GM12878 (cell line): ENCODE data around the gene TMEM132C. TPM values are rescaled to one million over a fixed set of nuclear protein-coding genes. Genes with fewer than 3 reads are reported as not detected.

ENCODE experiments used
- ATAC-seq: fragments of 200-7000 bp; cut with Tn5 transposase; 3 replicates; pipeline ENCODE4 v1.9.1; 2020; ENCODE audit warnings: mild to moderate bottlenecking, moderate library complexity
- BruUV-seq: library from RNA; stranded (reverse); fragments of 400-500 nt; replicated peaks from 2 replicates; lab custom pipeline; 2021; lab: Mats Ljungman, UMichigan
- CTCF ChIA-PET: fragments of 300-600 bp; sonication (Branson Sonifier 250); formaldehyde crosslinking; extraction: SDS; loops from one replicate; lab custom pipeline; 2021; ENCODE audit warnings: inconsistent platforms; lab: Yijun Ruan, JAX
- POLR2A ChIA-PET: fragments of 350-600 bp; formaldehyde crosslinking; extraction: SDS; loops from one replicate; lab custom pipeline; 2021; ENCODE audit warnings: inconsistent platforms; lab: Charles Lee
- RAD21 ChIA-PET: fragments of 300-600 bp; sonication (Branson Sonifier 250); formaldehyde crosslinking; loops from one replicate; lab custom pipeline; 2023; ENCODE audit warnings: antibody characterized with exemption; ENCODE audit not compliant: unreplicated experiment; lab: Charles Lee
- SMC1A ChIA-PET: fragments of 300-600 bp; sonication (Branson Sonifier 250); formaldehyde crosslinking; loops from one replicate; lab custom pipeline; 2023; ENCODE audit not compliant: unreplicated experiment, uncharacterized antibody; lab: Charles Lee
- DNase-seq: peaks from one replicate; pipeline ENCODE4 v3.0.0-alpha.2; 2011; ENCODE audit warnings: low read depth, low spot score
- FAIRE-seq: peaks from 3 replicates; lab custom pipeline; 2011; peaks lifted over from hg19 to GRCh38; lab: Jason Lieb, UNC
- H2AFZ ChIP-seq: 2 replicates; pipeline ENCODE4 v1.6.0; 2011; ENCODE audit warnings: low read depth, low read length, control low read depth; ENCODE audit not compliant: control insufficient read depth
- H3K27ac ChIP-seq: 2 replicates; pipeline ENCODE4 v1.5.1; 2011; ENCODE audit warnings: control low read depth; ENCODE audit not compliant: control insufficient read depth, insufficient read depth
- H3K27me3 ChIP-seq, 2 experiments: replicated peaks in 1 of 2; 2 replicates each; pipeline versions ENCODE4 v1.6.0 to v1.6.1; 2011; ENCODE audit warnings: low read length in 1 of 2; ENCODE audit not compliant: control insufficient read depth in 2 of 2, insufficient read depth in 2 of 2
- H3K36me3 ChIP-seq, 2 experiments: 2 replicates each; pipeline ENCODE4 v1.5.1; 2011; ENCODE audit warnings: low read length in 1 of 2; ENCODE audit not compliant: control insufficient read depth in 2 of 2, insufficient read depth in 2 of 2
- H3K4me1 ChIP-seq: 2 replicates; pipeline ENCODE4 v1.6.1; 2011; ENCODE audit warnings: mild to moderate bottlenecking, low read length, moderate library complexity, mixed read lengths; ENCODE audit not compliant: control insufficient read depth, insufficient read depth
- H3K4me2 ChIP-seq: 2 replicates; pipeline ENCODE4 v1.6.0; 2011; ENCODE audit warnings: control low read depth; ENCODE audit not compliant: control insufficient read depth, insufficient read depth
- H3K4me3 ChIP-seq: fragments of 200-600 bp; sonication (generic); 2 replicates; pipeline ENCODE4 v1.5.1; 2016
- H3K79me2 ChIP-seq: 2 replicates; pipeline ENCODE4 v1.6.0; 2011; ENCODE audit warnings: low read length; ENCODE audit not compliant: control insufficient read depth, insufficient read depth
- H3K9ac ChIP-seq: 2 replicates; pipeline ENCODE4 v1.8.0; 2011; ENCODE audit warnings: low read length, control low read depth, mixed read lengths; ENCODE audit not compliant: control insufficient read depth, insufficient read depth
- H3K9me3 ChIP-seq: replicated peaks from 3 replicates; pipeline ENCODE4 v1.5.1; 2011; ENCODE audit warnings: mild to moderate bottlenecking, low read length; ENCODE audit not compliant: control insufficient read depth, insufficient read depth
- H4K20me1 ChIP-seq: 2 replicates; pipeline ENCODE4 v1.6.0; 2011; ENCODE audit not compliant: control insufficient read depth, insufficient read depth
- HCFC1 ChIP-seq: fragments of 150-350 bp; IDR thresholded peaks from 2 replicates; pipeline ENCODE4 v1.6.1; 2014; ENCODE audit warnings: low read length
- NR2C2 ChIP-seq: IDR thresholded peaks from 2 replicates; pipeline ENCODE4 v1.6.1; 2011; ENCODE audit warnings: borderline replicate concordance, low read depth; ENCODE audit not compliant: control insufficient read depth, insufficient read length
- RBBP5 ChIP-seq: fragments of 200-600 bp; sonication (generic); conservative IDR thresholded peaks from 2 replicates; pipeline ENCODE4 v1.6.1; 2016
- SUPT20H ChIP-seq: IDR thresholded peaks from 2 replicates; pipeline ENCODE4 v1.6.1; 2011; ENCODE audit warnings: low read depth, mild to moderate bottlenecking, low read length, moderate library complexity, borderline replicate concordance; ENCODE audit not compliant: control insufficient read depth
- ZNF384 ChIP-seq: IDR thresholded peaks from 2 replicates; pipeline ENCODE4 v1.6.1; 2012; ENCODE audit warnings: low read depth, mild to moderate bottlenecking, low read length, improper control_type of control experiment, borderline replicate concordance
- WGBS: methylation state at CpG from one replicate; pipeline ENCODE4 v1.1.6; 2016; ENCODE audit warnings: low lambda C conversion rate; ENCODE audit not compliant: insufficient replicate concordance, insufficient coverage; ENCODE audit errors: missing lambda C conversion rate; 5-methylcytosine and 5-hydroxymethylcytosine counted together
- in situ Hi-C: fragments of 300-500 bp; cut with MboI; formaldehyde crosslinking; loops from 9 replicates; pipeline ENCODE4 v1.14.3; 2018; ENCODE audit warnings: mixed read lengths
- intact Hi-C: fragments of 100-400 bp; cut with micrococcal nuclease; formaldehyde crosslinking; loops from one replicate; pipeline ENCODE4 v1.14.2; 2022; ENCODE audit not compliant: unreplicated experiment
- polyA plus RNA-seq, 11 experiments: library from polyadenylated mRNA; depleted of rRNA in 4 of 11; unstranded in 6 of 11; stranded (reverse) in 5 of 11; fragments of >200 nt; fragmentation: Nextera tagmentation in 4 of 11; fragmentation: Illumina TruSeq in 1 of 11; extraction: Ambion mirVana in 4 of 11; extraction: Trizol in 1 of 11; gene quantifications; 1 replicate in 1 of 11; 2 replicates in 10 of 11; pipeline versions ENCODE4 v1.2.1 to v1.2.3, GENCODE V29; 2011 to 2016; ENCODE audit warnings: inconsistent platforms in 2 of 11, missing spikeins in 2 of 11, low read depth in 1 of 11
- total RNA-seq, 4 experiments: library from RNA; depleted of rRNA in 3 of 4; stranded (reverse); fragments of >200 nt in 3 of 4; fragmentation: Illumina TruSeq in 1 of 4; extraction: Trizol in 1 of 4; gene quantifications; 2 replicates each; pipeline versions ENCODE4 v1.2.1 to v1.2.3, GENCODE V29; 2013 to 2021
- TF ChIP-seq, protein P1 (sequence below): fragments of 450-650 bp; IDR thresholded peaks from 2 replicates; pipeline ENCODE4 v1.6.1; 2016; ENCODE audit warnings: mild to moderate bottlenecking
- TF ChIP-seq, protein P2 (sequence below): fragments of 450-650 bp; IDR thresholded peaks from 2 replicates; pipeline ENCODE4 v1.6.1; 2017; ENCODE audit warnings: low read depth, mild to moderate bottlenecking, moderate library complexity
- TF ChIP-seq, protein P3 (sequence below): fragments of 150-350 bp; IDR thresholded peaks from 2 replicates; pipeline ENCODE4 v1.6.1; 2016; ENCODE audit warnings: low read depth, low read length

Gene TMEM132C
- total and polyA plus RNA-seq, 10 of the 15 experiments (the other 5 are each of a cell fraction or from before 2014, with no cell fraction given) = not detected

DNA sequence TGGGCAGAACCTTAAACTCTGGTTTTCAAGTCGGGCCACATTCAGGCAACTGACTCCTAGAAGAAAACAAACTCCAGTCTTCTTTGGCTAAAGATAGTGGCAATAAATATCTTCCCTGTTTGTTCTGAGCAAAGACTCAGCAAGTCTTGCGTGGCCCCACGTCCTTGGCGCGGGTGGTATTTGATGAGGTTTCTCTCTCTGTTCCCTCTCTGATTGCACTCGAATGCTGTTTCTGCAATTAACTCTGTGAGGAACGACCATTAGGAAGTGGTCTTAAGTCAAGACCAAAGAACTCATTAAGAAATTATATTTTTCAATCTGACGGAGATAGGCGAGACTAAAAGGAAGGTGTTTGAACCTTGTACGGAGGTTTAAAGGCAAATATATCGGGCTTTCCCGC lies 177.6 kb downstream of the TMEM132C start:
- FAIRE-seq (no peak), ATAC-seq (no peak), DNase-seq (no peak)
- Histone ChIP-seq H3K79me2 (no peaks in the 10 kb centered on the region), H3K4me1 (no peaks in the 10 kb centered on the region), H3K9me3 (no peaks in the 10 kb centered on the region), H2AFZ (no peak overlapping the region), H4K20me1 (no peaks in the 10 kb centered on the region), H3K36me3 (no peaks in the 10 kb centered on the region), H3K4me3 (no peak overlapping the region), H3K27me3 (no peaks in the 10 kb centered on the region), H3K9ac (no peak overlapping the region), H3K4me2 (no peak overlapping the region), H3K27ac (no peak overlapping the region)
- intact Hi-C loops = no loop called here
- ChIA-PET SMC1A (no interaction called here), POLR2A (no interaction called here), CTCF (no interaction called here), RAD21 (no interaction called here)
- whole genome bisulfite sequencing = 53% methylated on average over 12 of the region's 12 CpGs
- no TSS peak for BruUV-seq
- TF ChIP-seq, protein P1, sequence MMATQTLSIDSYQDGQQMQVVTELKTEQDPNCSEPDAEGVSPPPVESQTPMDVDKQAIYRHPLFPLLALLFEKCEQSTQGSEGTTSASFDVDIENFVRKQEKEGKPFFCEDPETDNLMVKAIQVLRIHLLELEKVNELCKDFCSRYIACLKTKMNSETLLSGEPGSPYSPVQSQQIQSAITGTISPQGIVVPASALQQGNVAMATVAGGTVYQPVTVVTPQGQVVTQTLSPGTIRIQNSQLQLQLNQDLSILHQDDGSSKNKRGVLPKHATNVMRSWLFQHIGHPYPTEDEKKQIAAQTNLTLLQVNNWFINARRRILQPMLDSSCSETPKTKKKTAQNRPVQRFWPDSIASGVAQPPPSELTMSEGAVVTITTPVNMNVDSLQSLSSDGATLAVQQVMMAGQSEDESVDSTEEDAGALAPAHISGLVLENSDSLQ = no peak
- no peak for TF ChIP-seq SUPT20H
- in situ Hi-C loops = no loop called here

DNA sequence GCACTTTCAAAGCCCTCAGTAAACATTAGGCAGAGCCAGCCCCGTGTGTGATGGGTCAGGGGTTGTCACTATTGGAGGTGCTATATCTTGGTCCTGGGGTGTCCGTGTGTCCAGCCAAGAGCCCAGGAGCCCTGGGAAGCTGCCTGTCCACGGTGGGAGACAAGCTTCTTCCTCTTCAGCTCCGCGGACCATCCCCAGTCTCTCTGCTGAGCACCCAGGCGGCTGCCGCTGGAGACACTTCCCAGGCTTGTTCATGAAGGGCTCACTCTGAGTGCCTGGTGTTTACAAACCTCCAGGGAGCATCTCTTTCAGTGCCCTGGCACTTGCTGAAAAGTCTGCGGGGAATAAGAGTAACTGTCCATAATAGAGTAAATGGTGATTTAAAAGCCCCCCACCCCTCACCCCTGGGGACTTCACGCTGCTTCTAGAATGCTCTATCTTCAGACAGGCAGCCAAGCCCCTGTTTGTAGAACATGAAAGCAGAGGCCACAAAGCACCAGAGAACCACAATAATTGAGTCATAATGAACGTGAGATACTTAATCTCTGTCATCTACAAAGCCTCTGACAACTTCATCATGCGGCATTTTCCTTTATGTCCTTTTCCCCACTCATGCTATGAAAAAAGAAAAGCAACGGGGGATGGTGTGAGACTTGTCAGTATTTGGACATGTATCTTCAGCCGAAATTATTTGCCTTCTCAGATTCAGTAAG lies 178.6 kb downstream of the TMEM132C start:
- ChIA-PET RAD21 (no interaction called here), POLR2A (no interaction called here), CTCF (no interaction called here), SMC1A (no interaction called here)
- no peaks in the 10 kb centered on the region for H3K79me2 ChIP-seq
- intact Hi-C loops (no loop called here), in situ Hi-C loops (no loop called here)
- no peak overlapping the region for H3K27ac ChIP-seq
- no peak overlapping the region for H3K4me3 ChIP-seq
- H3K27me3 ChIP-seq = no peaks in the 10 kb centered on the region
- H3K4me1 ChIP-seq = no peaks in the 10 kb centered on the region
- no peak overlapping the region for H2AFZ ChIP-seq
- H3K4me2 ChIP-seq = no peak overlapping the region
- H3K36me3 ChIP-seq = no peaks in the 10 kb centered on the region
- DNase-seq (no peak), FAIRE-seq (no peak), ATAC-seq (no peak)
- no peaks in the 10 kb centered on the region for H3K9me3 ChIP-seq
- WGBS = 21% methylated on average over 13 of the region's 13 CpGs
- H3K9ac ChIP-seq = no peak overlapping the region
- H4K20me1 ChIP-seq = no peaks in the 10 kb centered on the region
- BruUV-seq = no TSS peak
- TF ChIP-seq, protein P1 = no peak
- TF ChIP-seq ZNF384 (no peak), HCFC1 (no peak), RBBP5 (no peak), NR2C2 (no peak)
- TF ChIP-seq, protein P2, sequence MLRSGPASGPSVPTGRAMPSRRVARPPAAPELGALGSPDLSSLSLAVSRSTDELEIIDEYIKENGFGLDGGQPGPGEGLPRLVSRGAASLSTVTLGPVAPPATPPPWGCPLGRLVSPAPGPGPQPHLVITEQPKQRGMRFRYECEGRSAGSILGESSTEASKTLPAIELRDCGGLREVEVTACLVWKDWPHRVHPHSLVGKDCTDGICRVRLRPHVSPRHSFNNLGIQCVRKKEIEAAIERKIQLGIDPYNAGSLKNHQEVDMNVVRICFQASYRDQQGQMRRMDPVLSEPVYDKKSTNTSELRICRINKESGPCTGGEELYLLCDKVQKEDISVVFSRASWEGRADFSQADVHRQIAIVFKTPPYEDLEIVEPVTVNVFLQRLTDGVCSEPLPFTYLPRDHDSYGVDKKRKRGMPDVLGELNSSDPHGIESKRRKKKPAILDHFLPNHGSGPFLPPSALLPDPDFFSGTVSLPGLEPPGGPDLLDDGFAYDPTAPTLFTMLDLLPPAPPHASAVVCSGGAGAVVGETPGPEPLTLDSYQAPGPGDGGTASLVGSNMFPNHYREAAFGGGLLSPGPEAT = no peak
- TF ChIP-seq, protein P3, sequence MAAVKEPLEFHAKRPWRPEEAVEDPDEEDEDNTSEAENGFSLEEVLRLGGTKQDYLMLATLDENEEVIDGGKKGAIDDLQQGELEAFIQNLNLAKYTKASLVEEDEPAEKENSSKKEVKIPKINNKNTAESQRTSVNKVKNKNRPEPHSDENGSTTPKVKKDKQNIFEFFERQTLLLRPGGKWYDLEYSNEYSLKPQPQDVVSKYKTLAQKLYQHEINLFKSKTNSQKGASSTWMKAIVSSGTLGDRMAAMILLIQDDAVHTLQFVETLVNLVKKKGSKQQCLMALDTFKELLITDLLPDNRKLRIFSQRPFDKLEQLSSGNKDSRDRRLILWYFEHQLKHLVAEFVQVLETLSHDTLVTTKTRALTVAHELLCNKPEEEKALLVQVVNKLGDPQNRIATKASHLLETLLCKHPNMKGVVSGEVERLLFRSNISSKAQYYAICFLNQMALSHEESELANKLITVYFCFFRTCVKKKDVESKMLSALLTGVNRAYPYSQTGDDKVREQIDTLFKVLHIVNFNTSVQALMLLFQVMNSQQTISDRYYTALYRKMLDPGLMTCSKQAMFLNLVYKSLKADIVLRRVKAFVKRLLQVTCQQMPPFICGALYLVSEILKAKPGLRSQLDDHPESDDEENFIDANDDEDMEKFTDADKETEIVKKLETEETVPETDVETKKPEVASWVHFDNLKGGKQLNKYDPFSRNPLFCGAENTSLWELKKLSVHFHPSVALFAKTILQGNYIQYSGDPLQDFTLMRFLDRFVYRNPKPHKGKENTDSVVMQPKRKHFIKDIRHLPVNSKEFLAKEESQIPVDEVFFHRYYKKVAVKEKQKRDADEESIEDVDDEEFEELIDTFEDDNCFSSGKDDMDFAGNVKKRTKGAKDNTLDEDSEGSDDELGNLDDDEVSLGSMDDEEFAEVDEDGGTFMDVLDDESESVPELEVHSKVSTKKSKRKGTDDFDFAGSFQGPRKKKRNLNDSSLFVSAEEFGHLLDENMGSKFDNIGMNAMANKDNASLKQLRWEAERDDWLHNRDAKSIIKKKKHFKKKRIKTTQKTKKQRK = no peak
